NOMO-1 treated with dmso at 0.1 percent for 144 hours (cell line): ENCODE measurements around the gene TRPM2.
A peak's percentile ranks its signal among the peaks of the same experiment; 100 is the strongest.

ENCODE experiments used
- DNase-seq: peaks from one replicate; lab custom pipeline; 2025; ENCODE audit not compliant: unreplicated experiment; lab: John Stamatoyannopoulos, UW

The TRPM2 gene

DNA sequence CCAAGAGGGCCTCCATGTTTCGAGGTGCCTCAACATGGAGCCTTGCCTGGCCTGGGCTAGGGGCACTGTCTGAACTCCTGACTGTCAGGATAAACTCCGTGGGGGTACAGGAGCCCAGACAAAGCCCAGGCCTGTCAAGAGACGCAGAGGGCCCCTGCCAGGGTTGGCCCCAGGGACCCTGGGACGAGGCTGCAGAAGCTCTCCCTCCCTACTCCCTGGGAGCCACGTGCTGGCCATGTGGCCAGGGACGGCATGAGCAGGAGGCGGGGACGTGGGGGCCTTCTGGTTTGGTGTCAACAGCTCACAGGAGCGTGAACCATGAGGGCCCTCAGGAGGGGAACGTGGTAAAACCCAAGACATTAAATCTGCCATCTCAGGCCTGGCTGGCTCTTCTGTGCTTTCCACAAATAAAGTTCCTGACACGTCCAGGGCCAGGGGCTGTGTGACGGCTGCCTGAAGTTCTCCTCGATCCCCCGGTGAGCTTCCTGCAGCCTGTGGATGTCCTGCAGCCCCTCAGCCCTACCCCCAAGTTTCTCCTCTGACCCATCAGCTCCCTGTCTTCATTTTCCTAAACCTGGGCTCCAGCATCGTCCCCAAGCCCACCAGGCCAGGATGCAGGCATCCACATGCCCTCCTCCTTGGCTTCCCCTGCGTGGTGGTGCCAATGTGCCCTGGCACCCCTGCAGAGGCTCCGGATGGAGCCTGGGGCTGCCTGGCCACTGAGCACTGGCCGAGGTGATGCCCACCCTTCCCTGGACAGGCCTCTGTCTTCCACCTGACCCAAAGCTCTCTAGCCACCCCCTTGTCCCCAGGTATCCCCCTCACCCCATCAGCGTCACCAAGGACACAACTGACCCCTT is 89.1 kb downstream of the TRPM2 start:
- DNase-seq: no peak

DNA sequence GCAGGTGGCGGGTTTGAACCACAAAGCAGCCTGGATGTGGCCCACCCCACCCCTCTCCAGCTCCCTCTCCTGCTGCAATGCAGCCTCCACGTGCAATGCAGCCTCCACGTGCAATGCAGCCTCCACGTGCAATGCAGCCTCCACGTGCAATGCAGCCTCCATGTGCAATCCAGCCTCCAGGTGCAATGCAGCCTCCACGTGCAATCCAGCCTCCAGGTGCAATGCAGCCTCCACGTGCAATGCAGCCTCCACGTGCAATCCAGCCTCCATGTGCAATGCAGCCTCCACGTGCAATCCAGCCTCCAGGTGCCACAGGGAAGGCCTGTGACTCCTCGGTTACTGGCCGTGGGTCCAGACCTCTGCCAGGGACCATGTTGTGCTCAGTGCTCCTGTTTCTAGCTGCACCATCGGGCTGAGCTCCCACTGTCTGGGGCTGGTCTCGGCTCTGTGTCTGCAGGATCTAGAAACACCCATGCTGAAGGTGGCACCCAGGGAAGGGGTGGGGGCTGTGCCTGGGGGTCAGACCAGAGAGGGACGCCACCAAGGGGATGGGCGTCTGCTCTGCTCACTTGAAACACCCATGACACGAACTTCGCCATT is 90.0 kb downstream of the TRPM2 start:
- no peak for DNase-seq

DNA sequence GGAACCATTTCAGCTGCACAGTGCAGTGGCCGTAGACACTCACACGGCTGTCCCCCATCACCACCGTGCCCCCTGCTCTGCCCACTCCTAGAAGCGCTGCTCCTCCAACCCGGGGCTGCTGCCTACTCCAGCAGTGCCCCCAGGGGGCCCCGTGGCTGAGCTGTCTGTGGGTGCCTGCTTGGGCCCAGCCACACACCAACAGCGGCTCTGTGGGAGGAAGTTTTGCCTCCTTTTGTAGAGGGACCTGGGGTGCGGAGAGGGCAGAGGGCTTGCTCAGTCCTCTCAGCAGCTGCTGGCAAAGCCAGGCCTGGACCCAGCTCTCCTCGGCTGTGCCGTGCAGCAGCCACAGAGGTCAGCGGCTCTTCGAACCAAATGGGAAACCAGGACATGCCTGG is 90.5 kb downstream of the TRPM2 start:
- DNase-seq: no peak

DNA sequence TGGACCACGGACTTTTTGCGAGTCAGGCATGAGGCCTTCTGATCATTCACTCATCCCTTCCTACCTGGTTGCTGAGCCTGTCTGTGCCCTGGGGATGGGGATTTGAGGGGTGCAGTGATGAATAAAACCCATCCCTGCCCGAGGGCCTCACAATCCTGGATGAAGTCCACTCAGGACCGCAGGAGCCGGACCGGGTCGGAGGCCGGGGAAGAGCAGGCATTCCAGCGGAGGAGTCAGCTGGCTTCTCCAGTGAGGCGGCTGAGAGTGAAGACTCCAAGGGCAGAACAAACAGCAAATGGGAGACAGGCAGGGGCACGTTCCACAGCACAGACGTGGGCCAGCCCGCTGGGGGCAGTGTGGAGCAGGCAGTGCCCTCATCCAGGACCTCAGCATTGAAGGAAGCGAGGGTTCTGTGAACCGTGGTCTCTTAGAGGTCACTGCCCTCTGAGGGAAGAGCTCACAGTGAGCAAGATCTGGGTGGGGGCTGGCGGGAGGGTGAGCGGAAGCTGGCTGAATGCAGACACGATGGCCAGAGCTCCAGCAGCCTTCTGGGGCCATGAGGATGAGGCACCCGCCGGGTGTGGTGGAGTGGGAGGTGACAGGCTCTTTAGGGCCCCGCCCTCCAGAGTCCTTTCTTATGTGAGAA is 91.0 kb downstream of the TRPM2 start:
- no peak for DNase-seq

DNA sequence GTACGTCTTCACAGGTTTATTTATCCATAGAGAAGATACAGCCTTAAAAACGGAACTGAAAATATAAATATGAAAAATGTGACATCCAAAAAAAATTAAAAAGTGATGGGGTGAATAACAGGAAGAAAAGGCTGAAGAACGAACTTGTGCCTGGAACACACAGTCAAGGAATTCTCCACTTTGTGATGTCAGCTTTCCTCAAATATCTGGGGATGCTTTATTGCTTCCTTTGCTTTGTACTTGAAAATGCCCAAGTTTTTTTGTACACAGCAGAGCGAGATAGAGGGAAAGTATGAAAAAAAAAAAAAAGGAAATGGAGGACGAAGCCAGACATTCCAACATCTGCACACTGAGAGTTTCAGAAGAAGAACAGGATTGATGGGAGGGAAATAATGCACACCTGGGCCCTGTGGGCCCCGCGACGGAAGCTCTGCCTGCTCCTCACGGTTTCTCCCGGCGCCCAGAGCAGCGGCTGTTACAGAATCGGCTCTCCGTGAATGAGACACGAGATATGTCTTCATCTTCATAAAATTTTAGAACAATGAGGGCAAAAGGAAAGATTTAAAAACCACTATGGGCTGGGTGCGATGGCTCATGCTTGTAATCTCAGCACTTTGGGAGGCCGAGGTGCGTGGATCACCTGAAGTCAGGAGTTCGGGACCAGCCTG is 91.9 kb downstream of the TRPM2 start:
- no peak for DNase-seq

DNA sequence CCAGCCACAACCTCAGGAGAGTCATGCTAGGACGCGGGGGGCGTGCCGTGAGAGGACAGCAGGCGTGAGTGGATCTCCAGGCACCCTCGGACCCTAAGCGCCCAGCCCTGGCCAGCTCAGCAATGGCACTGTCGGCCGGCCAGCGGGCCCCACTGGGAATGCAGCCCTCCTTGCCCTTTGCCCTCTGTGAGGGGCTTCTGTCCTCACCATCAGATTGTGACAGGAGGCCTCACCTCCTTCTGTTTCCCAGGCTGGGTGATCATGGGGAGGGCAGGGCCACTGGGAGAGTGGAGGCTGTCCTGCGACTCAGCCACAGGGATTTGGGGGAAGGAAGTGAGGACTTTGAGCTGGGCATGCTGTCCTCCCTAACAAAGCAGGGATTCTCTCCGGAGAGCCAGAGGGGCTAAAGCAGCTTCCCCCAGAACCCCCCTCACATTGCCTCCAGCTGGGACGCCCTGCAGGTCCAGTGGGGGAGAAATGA is 95.3 kb downstream of the TRPM2 start:
- DNase-seq: no peak

DNA sequence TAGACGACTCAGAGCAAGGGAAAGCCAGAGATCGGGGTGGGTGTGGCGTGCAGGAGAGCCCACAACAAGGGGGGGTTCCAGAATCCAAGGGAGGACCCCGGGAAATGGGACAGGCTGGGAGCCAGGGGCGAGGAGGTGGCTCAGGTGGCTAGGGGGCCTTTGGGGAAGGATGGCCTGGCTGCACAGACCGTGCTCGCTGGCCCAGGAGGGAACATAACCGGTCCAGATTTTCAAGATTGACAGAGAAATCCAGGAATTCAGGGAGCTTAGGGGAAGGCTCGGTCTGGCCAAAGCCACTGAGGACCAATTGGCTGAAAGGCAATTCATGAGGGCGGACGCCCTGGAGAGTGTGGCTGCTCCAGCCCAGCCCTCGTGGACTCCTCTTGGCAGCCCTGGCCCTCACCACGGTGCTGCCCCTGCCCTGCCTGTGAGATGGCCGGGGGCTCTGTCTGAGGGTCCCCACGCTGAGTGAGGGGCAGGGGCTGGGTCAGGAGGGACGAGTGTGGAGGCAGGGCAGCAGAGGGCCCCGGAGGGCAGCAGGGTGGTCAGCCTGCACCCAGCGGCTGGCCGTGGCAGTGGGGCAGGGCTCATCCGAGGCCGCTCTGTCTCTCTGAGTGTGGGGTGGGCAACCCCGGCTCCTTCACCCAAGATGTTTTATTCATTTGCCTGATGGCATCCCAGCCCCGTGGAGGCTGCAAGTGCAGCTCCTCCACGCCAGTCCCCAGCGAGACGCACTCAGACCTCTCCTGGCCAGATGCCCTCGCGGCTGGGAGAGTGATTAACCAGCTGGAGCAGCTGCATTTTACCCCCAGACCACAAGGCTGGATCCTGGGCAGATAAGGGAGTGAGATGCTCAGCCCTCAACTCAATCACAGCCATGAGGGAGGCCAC is 96.3 kb downstream of the TRPM2 start:
- no peak for DNase-seq

DNA sequence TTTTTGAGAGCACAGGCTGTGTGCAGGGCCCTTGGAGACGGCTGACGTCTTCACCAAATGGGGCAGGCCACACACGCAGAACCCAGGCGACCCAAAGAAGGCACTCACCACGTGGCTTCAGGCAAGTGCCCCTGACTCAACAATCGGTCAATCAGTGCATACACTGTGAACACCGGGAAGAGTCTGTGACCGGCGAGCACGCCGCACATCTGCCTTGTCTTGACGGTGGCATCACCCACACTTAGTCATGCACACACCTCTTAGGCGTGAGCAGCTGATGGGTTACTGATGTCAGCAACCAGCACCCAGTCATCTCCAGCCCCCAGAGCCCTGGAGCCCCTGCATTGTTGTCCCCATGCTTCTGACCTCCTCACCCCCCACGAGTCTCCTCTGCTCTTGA is 97.0 kb downstream of the TRPM2 start:
- DNase-seq: no peak

DNA sequence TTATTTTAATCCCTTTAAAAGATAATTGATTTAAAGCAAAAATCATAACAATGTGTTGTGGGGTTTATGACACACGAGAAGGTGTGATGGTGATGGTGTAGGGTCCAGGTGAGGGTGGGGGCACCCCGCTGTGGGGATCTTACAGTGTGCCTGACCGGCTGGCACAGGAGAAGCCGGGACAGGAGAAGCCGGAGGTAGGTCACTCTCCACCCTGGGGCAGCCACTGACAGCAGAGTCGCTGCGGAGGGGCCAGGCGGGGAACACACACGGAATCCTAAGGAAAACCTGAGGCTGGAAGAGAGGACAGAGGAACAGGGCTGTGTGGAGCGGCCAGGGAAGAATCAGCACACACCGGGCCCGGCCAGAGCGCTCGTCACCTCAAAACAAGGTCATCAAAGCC is 97.6 kb downstream of the TRPM2 start:
- DNase-seq: no peak

DNA sequence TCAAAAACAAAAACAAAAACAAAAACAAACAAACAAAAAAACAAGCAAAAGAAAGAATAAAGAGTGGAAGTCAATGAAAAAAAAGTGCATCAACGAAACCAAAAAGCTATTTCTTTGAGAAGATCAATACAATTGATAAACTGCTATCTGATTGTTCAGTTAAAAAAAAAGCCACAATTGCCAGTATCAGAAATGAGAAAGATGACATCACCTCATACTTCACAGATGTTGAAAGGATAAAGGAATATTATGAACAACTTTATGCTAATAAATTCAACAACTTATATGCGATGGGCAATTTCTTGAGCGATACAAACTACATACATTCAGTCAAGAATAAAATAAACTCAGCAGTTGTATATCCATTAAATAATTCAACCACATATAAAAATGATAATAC is 99.7 kb downstream of the TRPM2 start:
- DNase-seq: no peak

DNA sequence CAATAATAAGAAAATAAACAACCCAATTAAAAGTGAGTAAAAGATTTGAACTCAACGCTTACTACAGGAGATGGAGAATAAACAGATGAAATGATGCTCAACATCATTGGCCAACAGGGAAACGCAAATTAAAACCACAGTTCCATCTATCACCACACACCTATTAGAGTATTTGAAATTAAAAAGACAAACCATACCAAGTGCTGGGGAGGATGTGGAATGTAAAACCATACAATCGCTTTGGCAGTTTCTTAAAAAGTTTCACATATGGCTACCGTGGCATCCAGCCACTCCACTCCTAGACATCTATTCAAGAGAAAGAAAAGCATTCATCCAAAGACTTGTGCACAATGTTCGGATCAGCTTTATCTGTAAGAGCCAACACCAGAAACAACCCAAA is 100.6 kb downstream of the TRPM2 start:
- DNase-seq: no peak

DNA sequence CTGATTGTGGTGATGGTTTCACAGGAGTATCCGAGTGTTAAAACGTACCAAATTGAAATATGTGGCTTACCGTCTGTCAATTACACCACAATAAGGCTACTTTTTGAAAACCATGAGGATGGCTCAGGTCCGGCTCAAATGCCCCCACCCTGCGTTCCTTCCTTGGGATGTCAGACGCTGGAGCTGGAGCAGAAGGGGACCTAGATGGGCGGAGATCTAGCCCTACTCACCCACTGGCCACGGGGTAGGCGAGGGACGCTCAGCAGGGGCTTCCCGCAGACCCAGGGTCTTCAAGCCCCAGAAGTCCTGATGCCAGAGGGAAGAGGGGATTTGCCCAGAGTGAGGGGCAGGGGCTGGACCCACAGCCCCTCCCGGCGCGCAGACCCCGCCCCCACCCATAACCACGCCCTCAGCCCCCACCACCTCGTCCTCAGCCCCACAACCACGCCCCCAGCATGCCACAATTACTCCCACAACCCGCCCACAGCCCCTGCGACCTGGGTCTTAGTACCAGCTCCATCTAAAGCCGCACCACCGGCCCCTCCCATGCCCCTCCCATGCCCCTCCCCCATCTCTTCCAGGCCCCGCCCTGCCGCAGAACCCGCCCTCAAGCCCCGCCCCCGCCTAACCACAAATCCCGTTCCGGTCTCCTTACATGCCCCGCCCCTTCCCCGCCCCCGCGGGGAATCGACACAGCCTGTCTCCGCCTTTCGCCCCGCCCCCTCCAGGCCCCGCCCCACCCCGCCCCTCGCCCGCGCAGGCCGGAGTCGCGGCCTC is 101.5 kb downstream of the TRPM2 start, which contains the start of gene LRRC3:
Gene LRRC3 (plus strand): TSS at position 764 of the 777 bp plus-strand sequence. CDS start 1,135 bp downstream, outside the sequence.
- DNase-seq: peak; percentile 29

DNA sequence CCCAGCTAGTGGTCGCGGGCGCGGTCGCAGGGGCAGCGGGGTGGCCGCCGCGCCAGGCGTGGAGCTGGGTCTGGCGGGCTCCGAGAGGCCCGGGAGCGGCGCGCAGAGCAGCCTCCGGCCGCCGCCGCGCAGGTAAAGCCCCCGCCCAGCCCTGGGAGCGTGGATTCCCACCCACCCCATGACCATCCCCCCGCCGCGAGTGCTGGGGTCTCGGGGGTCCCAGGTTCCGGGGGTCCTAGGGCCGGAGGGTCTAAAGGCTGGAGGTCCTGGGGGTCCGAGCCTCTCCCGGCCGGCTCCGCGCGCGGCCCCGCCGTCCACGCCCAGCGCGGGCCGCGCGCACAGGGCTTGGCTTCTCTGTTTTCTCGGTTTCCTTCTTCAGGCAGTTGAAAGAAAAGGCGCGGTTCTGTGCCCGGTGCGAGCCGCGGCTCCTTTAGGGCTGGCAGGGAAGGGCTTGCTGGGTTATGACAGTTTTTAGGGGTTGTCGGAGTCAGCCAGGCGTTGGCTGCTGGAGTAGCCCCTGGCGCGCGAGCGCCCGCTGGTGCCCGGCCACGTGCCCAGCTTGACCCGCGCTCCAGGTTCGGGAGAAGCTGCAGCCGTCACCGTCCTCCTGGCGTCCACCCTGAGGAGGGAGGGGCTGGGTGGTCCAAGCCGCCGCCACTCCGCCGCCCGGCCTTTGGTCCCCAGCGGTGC is 102.2 kb downstream of the TRPM2 start:
- peak; percentile 38 for DNase-seq

DNA sequence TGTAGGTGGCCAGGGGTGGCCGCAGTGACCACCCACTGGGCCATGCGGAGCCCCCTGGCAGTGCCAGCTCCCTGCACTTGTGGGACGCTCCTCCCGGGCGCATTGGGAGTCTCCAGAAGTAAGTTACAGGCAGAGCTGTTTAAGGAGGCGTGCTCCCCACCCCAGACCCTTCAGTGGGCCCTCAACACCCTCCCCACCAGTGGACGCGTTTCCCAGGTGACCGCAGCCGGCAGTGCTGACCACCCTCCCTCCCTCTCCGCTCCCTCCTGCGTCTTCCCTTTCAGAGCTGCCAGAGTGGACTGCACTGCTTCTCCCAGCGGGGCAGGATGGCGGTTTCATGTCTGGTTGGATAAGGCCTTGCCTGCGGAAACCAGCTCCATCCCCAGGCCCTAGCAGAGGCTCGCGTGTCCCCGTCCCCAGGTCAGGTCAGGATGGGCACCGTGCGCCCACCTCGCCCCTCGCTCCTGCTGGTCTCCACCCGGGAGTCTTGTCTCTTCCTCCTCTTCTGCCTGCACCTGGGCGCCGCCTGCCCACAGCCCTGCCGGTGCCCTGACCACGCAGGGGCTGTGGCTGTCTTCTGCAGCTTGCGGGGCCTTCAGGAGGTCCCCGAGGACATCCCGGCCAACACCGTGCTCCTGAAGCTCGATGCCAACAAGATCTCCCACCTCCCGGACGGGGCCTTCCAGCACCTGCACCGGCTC is 102.9 kb downstream of the TRPM2 start:
- no peak for DNase-seq

DNA sequence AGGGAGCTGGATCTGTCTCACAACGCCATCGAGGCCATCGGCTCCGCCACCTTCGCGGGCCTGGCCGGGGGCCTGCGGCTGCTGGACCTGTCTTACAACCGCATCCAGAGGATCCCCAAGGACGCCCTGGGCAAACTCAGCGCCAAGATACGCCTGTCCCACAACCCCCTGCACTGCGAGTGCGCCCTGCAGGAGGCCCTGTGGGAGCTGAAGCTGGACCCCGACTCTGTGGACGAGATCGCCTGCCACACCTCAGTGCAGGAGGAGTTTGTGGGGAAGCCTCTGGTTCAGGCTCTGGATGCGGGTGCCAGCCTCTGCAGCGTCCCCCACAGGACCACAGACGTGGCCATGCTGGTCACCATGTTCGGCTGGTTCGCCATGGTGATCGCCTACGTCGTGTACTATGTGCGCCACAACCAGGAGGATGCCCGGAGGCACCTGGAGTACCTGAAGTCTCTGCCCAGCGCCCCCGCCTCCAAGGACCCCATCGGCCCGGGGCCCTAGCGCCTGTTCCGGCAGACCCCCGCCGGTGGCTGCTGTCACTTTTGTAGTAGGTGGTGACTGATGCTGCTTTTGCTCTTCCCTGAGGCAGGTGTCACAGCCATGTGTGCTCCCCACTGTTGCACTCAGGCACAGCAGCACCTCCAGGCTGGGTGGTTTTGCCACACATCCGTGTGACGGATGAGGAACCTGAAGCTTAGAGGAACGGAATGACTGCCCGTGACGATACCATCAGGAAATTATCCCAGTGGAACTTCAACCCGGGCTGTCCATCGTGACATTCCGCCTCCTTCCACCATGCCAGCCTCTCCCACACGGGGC is 103.7 kb downstream of the TRPM2 start:
- no peak for DNase-seq

DNA sequence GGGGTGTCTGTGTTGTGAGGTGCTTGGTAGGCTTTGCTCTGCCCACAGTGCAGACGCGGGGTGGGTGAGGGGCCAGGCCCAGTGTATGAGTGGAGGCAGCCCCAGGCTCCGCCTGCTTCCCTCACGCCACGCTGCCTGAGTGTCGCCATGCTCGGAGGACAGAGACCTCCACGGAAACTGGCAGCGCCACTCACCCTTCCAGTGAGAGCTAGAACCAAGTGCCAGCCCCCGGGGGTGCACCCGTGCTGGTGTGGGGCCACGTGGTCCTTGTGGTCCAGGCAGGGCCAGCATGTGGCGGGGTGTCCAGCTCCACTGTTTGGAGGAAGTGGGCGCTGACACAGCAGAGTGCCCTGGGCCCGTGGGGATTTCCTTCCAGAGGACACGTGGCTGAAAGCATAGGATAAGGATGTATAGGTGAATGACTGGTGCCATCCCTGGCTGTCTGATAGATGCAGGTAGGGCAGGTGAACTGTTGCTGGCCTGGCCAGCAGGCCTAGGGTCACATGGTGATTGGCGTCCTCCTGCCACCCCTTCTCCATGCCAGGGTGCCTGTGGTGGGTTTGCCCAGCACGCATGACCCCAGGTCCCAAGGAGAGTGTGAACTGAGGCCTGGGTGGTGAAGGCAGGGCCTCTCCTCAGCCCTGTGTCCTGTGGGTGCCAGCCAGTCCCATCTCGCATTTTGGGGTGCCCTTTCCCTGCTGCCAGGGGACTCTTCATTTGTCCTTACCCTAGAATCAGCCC is 105.7 kb downstream of the TRPM2 start:
- DNase-seq: no peak
